NOMO-1 treated with dmso at 0.1 percent for 144 hours (cell line): Measurements from ENCODE around the gene NDUFS7.
A peak's percentile ranks its signal among the peaks of the same experiment; 100 is the strongest.

Experiments
- DNase-seq: peaks from one replicate; lab custom pipeline; 2025; ENCODE audit not compliant: unreplicated experiment; lab: John Stamatoyannopoulos, UW

The NDUFS7 gene

DNA sequence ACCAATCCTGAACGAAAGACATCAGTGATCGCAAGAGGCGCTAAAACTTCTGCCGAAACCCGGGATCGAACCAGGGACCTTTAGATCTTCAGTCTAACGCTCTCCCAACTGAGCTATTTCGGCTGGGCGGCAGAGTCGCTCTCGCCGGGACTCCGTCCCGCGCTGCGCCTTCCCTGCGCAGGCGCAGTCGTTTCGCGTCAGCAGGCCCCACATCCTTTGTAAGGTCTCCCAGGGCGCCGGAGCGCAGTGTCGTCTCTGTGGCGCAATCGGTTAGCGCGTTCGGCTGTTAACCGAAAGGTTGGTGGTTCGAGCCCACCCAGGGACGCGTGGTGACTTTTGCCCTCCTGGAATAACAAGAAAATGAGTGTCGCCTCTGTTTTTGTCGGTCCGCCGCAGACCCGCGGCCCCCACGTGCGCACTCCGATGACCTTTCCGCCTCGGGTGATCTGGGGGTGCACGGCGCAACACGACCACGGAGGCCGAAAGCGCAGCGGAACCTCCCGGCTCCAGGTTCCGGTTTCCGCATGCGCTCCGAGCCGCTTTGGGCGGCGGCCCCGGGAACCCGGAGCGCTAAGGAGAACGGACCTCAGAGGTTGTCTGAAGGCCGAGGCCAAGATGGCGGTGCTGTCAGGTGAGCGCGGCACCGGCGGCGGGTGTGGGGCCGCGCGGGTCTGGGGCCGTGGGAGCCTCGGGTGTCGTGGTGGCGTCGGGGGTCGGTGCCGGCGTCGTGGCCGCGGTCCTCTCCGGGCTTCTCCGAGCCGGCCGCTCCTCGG lies at the start of gene NDUFS7:
NDUFS7 (plus strand) TSS at position 596 of the 773 bp plus-strand sequence; CDS start at position 616, 20 bp downstream.
- DNase-seq = peak; percentile 84

DNA sequence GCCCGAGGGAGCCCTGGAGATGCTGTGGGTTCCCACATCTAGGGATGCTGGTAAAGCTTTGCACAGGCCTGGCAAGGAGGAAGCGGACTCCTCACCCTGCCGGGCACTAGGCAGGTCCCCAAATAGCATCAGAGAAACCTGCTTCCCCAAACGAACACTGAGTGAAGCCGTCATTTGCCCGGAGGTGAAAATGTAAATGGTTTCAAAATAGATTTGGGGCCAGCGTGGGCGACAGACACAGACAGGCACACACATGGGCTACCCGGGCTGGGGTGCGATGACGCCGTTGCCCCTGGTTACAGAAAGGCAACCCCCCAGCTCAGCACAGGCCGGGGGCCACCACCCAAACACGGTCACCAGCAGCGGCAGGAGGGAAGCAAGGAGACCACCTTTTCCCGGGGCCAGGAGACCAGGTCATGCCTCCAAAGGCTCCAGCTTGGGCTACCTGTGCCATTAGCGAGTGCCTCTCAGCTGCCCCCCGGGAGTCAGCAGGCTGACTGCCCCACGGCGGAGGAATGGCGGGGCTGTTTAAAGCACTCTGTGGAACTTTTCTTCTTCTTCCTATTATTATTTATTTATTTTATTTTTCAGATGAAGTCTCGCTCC lies 47.5 kb upstream of the NDUFS7 start:
- DNase-seq = no peak

DNA sequence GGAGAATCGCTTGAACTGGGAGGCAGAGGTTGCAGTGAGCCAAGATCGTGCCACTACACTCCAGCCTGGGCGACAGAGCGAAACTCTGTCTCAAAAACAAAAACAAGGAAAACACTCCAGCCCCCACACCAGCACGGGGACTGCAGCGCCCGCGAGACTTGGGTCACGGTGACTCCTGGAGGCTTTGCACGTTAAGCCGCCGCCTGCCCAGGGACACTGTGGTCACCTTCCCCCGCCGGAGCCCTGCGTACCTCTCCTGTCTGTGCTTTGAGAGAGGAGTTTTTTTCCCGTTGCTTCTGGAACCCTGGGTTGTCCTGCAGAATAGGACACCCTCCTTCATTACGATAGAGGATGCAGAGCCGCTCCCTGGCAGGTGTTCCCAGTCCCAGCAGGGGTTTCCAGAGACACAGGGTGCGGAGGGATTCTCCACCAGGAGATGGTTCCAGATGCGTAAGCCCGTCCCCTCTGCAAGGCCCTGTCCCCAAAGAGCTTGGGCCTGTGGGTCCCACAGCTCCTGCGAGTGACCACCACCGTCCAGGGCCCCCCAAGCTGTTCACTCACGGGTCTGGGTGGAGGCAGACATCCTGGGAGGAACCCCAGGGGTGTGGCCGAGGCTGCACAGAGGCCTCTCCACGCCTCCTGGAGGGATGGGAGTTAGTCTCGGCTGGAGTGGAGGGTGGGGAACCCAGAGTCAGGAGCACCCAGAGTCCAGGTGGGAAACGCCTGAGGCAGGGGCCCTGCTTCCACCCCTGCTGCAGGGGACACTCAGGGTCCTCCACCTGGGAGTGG lies 42.8 kb upstream of the NDUFS7 start:
- DNase-seq = no peak

DNA sequence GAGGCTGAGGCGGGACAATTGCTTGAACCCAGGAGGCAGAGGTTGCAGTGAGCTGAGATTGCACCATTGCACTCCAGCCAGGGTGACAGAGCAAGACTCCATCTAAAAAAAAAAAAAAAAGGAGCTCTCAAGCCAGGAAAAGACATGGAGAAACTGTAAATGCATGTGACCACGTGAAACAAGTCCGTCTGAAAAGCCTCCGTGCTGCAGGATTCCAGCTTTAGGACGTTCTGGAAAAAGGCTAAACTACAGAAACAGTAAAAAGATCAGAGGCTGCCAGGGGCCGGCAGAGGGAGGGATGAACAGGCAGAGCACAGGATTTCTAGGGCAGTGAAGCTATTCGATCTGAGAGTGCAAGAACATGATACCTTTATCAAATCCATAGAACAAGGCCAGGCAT lies 40.7 kb upstream of the NDUFS7 start:
- DNase-seq = no peak

DNA sequence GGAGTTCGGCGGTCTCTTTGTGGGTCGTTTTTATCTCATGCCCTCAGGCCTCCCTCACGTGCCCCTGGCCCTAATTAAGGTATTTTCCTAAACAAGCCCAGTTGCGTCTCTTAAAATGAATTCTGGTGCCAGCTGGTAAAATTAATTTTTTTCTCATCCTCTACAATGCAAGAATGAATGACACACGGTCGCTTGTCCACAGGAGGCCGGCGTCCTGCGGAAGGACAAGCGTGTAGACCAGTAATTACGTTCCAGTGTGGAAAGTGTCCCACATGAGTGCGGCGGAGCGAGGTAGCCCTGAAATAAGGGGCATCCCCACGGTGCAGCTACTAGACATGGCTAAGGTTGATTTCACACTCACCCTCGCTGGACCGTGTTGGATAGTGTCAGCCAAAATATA lies 34.5 kb upstream of the NDUFS7 start:
- no peak for DNase-seq

DNA sequence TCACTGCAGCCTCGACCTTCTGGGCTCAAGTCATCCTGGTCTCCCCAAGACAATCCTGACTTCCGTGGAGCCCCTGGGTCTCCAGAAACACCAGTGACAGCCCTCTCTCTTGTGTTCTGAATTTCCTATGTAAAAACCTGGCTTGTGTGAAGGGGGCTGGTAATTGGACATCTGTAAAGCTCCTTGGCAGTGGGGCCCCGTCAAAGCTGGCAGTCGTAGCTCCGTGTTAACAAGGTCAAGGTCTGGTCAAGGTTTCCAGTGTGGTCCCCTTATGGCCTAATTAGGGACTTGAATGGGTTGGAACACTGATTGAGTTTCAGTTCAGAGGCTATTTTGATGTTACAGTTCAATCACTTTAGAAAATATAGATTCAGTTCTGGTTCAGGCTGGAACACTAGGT lies 32.8 kb upstream of the NDUFS7 start:
- DNase-seq = no peak

DNA sequence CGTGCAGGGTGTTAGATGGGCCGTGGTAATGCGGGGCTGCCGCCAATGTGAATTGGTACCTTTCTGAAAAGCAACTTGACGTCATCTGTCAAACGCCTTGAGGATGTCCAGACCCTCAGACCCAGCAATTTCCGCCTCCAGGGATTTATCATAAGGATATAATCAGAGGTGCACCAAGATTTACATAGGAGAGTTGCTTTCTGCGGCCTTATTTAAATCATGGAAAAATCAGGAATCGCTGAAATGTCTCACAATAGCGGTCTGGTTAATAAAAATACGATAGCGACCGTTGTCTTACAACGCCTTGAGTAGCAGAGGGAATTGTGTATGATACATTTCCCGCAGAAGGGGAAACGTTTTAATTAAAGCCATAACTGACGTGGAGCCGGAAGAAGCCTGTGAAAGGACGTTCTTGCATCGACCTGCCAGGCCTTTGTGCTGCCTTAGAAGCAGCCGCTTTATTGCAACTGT lies 32.3 kb upstream of the NDUFS7 start:
- DNase-seq = no peak

DNA sequence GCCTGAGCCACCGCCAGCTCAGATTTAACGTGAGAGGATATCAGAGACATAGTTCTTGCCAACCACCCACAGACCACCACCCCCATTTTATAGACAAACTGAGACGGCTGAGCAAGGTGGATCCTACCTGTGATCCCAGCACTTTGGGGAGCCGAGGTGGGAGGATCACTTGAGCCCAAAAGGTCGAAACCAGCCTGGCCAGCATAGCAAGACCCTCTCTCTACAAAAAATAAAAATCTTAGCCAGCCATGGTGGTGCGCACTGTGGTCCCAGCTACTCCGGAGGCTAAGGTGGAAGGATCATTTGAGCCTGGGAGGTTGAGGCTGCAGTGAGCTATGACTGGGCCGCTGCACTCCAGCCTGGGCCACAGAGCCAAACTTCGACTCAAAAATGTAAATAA lies 30.6 kb upstream of the NDUFS7 start:
- DNase-seq = no peak

DNA sequence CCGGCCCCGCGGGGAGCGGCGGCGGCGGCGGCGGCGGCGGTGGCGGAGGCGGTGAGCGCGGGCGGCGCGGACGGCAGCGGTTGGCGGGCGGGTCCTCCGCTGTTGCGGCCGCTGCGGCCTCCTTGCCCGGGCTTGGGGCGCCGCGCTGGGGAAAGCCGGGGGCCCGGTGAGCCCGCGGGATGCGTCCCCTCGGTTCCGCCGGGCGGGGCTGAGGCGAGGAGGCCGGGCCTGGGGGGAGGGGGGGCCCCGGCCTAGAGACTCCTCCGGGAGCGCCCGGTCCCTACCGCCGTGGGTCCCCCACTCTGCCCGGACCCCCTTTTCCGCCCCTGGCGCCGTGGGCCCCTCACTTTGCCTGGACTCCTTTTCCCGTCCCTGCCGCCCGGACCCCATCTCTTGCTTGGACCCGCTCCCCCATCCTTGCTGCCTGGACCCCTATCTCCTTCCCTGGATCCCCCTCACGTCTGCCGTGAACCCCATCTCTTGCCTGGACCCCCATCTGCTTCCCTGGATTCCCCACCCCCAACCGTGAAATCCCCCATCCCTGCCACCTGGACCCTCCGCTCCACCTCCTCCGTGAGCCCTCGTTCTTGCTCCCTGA lies 28.6 kb upstream of the NDUFS7 start:
- no peak for DNase-seq

DNA sequence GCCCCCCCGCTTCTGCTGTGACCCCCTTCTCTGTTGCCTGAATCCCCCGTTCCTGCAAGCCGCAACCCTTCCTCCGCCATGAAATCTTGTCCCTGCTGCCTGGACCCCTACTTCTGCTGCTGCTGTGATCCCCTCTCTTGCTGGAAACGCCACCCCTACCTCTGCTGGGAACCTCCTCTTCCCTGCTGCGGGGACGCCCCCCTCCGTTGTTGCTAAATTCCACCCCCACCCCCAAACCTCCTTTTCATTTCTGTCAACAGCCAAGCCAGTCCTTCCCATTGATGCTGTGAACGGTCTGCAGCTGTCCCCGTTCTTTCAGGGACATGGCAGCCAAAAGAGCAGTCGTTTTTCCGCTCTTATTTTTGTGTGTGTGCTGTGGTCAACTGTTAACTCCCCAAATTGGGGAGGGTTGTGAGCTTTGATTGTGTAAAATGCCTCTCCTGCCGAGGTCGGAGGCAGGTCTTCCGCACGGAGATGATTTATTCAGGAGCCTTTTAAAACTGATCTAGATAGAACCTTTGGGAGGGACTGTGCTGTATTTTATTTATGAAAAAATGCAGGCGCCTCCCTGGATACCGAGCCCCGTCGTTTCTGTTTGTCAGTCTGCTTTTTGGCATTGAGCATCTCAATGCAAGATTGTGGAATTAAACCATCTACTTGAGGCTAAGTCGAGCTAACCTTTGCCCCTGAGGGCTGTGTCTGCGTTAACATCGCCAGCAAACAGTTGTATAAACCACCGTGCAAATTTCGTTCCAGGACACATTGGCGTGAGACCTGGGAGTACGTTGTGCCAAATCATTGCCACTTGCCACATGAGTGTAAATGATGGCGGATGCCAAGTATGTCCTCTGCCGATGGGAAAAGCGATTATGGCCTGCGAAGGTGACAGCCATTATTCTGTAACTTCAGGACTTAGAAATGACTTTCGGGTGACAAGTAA lies 27.9 kb upstream of the NDUFS7 start:
- DNase-seq = no peak

DNA sequence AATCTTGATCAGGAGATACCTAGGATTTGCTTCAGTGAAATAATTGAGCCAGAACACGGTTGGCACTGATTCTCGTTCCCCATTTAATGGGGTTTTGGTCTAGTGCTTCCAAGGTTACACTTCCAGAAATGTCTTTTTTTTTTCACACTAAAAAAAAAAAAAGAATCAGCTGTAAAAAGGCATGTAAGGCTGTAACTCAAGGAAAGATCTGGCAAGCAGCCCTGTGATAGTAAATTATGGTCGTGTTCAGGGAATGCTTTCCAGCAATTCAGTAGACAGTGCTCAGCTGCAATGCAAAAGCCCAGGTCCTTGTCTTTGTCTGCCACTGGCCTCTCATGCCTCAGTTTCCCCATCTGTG lies 27.2 kb upstream of the NDUFS7 start:
- DNase-seq = no peak

DNA sequence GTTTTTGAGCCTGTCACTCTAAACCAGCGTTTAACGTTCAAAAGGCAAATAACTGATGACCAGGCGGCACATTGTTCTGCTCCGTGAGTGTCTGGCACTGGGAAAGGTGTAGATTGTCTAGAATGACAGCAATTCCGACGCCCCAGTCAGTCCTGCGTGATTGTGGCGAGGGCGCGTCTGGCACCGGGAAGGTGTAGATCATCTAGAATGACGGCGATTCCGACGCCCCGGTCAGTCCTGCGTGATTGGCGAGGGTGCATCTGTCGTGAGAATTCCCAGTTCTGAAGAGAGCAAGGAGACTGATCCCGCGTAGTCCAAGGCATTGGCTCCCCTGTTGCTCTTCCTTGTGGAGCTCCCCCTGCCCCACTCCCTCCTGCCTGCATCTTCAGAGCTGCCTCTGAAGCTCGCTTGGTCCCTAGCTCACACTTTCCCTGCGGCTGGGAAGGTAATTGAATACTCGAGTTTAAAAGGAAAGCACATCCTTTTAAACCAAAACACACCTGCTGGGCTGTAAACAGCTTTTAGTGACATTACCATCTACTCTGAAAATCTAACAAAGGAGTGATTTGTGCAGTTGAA lies 26.1 kb upstream of the NDUFS7 start:
- no peak for DNase-seq

DNA sequence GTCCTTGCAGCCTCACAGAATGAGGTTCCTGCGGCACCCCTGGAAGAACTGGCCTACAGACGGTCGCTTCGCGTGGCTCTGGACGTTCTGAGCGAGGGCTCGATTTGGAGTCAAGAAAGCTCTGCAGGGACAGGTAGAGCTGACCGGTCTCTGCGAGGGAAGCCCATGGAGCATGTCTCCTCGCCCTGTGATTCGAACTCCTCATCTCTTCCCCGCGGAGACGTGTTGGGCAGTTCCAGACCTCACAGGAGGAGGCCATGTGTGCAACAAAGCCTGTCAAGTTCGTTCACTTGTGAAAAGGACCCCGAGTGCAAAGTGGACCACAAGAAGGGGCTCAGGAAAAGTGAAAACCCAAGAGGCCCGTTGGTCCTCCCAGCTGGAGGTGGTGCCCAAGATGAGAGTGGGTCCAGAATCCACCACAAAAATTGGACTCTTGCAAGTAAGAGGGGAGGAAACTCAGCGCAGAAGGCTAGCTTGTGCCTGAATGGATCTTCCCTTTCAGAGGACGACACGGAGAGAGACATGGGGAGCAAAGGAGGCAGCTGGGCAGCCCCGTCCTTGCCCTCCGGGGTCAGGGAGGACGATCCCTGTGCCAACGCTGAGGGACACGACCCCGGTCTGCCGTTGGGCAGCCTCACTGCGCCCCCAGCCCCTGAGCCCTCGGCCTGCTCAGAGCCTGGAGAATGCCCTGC lies 23.4 kb upstream of the NDUFS7 start:
- DNase-seq = no peak

DNA sequence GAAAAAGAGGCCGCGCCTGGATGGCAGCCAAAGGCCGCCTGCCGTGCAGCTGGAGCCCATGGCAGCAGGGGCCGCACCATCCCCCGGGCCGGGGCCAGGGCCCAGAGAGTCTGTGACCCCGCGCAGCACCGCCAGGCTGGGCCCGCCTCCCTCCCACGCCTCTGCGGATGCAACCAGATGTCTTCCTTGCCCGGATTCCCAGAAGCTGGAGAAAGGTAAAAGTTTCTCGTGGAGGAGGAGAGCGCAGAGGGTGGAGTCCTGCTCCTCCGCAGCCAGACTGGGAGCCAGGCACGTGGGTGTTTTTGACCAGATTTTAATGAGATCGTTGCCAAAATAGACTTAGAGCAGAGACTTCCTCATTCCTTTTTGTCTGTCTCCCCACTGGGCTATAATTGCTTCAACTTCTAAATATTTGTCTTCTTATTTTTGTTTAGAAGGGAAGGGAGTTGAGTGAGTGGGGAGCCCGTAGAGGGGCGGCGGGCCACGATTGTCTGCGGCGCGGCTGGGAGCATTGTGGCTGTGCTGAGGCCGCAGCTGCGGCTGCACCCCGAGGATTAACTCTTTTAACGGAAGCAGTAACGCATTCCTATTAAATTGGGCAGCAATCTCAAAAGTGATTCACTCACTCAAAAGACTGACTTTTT lies 22.8 kb upstream of the NDUFS7 start:
- peak; percentile 68 for DNase-seq

DNA sequence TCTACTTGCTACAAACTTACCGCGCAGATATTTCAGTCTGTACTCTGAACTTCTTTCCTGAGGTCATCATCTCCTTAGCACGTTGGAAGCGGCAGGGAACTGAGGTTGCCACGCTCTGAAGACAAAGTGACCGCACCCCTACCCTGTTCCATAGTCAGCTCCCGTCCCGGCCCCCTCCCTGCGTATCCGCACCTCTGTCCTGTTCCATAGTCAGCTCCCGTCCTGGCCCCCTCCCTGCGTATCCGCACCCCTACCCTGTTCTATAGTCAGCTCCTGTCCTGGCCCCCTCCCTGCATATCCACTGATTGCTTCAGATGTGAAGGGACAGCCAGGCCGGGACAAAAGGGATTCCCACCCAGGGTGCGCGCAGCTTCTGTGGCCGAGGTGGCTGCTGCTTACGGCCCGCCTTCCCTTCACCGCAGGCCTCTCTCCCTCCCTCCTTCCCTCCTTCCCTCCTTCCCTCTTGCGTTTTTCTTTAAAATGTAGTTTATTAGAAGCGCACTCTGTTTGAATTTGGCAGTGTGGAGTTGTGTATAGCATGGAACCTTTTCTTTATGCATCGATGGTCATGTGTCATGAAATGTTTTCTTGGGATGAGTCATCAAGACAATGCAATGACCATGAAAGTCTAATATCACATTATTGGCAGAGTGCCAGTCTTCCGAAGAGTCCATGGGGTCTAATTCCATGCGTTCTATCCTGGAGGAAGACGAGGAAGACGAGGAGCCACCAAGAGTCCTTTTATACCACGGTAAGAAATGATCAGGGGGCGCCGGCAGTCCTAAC lies 21.9 kb upstream of the NDUFS7 start:
- DNase-seq = no peak

DNA sequence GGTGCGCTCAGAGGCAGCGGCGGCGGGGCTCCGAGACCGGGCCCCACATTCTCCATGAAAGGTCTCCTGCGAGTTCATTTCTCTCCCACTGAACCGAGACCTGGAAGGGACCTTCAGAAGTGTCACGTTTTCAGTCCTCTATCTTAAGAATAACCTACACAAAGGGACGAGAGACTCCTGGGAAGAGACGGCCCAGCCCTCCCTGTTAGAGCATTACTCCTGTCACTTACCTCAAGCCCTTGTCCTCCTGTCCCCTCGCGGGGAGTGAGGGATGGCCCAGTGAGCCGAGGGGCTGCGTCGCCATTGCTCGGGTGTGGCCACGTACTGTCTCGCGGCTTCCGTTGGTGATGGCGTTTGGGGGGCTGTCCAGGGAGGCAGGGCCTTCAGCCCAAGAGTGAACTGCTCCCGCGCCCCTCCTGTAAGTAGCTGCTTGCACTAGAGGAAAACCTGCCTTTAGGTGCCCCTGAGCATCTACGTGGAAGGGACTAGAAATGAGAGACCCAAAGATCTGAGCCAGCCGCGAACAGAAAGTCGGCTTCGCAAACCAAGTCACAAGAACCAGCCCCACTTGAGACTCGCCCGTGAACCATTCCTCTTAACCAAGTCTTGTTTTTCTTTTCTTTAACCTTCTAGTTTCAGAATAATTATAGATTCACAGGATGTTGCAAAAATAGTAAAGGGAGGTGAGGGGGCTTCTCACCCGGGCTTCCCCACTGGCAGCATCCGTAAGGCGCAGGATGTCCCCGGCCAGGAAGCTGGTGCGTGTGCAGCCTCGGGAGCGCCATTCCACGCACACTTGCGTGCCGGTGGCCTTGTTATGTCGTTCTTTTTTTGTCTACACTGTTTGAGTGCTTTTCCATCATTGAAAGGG lies 21.1 kb upstream of the NDUFS7 start:
- no peak for DNase-seq

DNA sequence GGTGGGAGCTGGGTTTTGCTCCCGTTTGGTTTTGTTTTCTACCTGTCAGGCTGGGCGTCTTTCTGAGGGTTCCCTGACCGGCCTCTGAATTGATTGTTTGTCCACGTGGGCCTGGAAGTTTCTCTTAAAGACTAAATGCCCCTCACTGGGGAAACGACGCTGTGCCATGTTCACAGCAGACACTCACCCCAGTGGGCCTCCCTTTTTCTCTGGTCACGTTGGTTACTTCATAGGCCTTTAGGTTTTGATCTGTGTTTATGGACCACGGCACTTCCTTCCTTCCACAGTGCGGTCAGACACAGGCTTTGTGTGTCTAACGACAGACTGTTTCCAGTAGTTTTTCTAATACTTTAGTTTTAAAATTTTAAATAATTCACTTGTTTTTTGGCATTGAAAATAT lies 20.1 kb upstream of the NDUFS7 start:
- DNase-seq = peak; percentile 22
